ENCODE data around the gene PRIMA1. TPM values are rescaled to one million over a fixed set of nuclear protein-coding genes. Genes with fewer than 3 reads are reported as not detected.
A peak's percentile ranks its signal among the peaks of the same experiment; 100 is the strongest.

PRIMA1 gene
- total RNA-seq, 1 donor from 2014 or later = 0.08 TPM

- Mint-ChIP-seq H3K9me3 (ENCODE audit: unreplicated experiment) (no peaks in the 10 kb centered on the region), H3K27me3 (ENCODE audit: unreplicated experiment) (peaks cover 2% of the 10 kb centered on the region), H3K4me3 (ENCODE audit: unreplicated experiment) (no peak overlapping the region), H3K27ac (ENCODE audit: unreplicated experiment) (no peak overlapping the region), H3K4me1 (ENCODE audit: unreplicated experiment) (peaks cover 2% of the 10 kb centered on the region), H3K36me3 (ENCODE audit: low read depth, unreplicated experiment) (no peaks in the 10 kb centered on the region)
- no peak for TF ChIP-seq CTCF (IDR thresholded peaks at IDR 0.05; ENCODE audit: unreplicated experiment)
- no peak for DNase-seq (ENCODE audit: low spot score)
Measured at GRCh38 chr14:93737634-93738033, 50.7 kb downstream of the PRIMA1 start.

GRCh38 chr14:93736378-93737014 lies 51.8 kb downstream of the PRIMA1 start:
- peak; percentile 45 for DNase-seq (ENCODE audit: low spot score)
- H3K27ac Mint-ChIP-seq (ENCODE audit: unreplicated experiment) = no peak overlapping the region
- TF ChIP-seq CTCF (IDR thresholded peaks at IDR 0.05; ENCODE audit: unreplicated experiment) = peak; percentile 40
- peaks cover 2% of the 10 kb centered on the region for H3K4me1 Mint-ChIP-seq (ENCODE audit: unreplicated experiment)
- H3K4me3 Mint-ChIP-seq (ENCODE audit: unreplicated experiment) = no peak overlapping the region
- peaks cover 2% of the 10 kb centered on the region for H3K27me3 Mint-ChIP-seq (ENCODE audit: unreplicated experiment)
- H3K36me3 Mint-ChIP-seq (ENCODE audit: low read depth, unreplicated experiment) = no peaks in the 10 kb centered on the region
- no peaks in the 10 kb centered on the region for H3K9me3 Mint-ChIP-seq (ENCODE audit: unreplicated experiment)

GRCh38 chr14:93735206-93735605 lies 53.1 kb downstream of the PRIMA1 start:
- Mint-ChIP-seq H3K4me1 (ENCODE audit: unreplicated experiment) (peaks cover 2% of the 10 kb centered on the region), H3K27me3 (ENCODE audit: unreplicated experiment) (peaks cover 2% of the 10 kb centered on the region), H3K9me3 (ENCODE audit: unreplicated experiment) (no peaks in the 10 kb centered on the region), H3K27ac (ENCODE audit: unreplicated experiment) (no peak overlapping the region), H3K36me3 (ENCODE audit: low read depth, unreplicated experiment) (no peaks in the 10 kb centered on the region), H3K4me3 (ENCODE audit: unreplicated experiment) (no peak overlapping the region)
- no peak for DNase-seq (ENCODE audit: low spot score)
- no peak for TF ChIP-seq CTCF (IDR thresholded peaks at IDR 0.05; ENCODE audit: unreplicated experiment)

GRCh38 chr14:93734086-93734822 lies 54.0 kb downstream of the PRIMA1 start:
- DNase-seq (ENCODE audit: low spot score) = no peak
- H3K4me1 Mint-ChIP-seq (ENCODE audit: unreplicated experiment) = peaks cover 2% of the 10 kb centered on the region
- peaks cover 6% of the 10 kb centered on the region for H3K27me3 Mint-ChIP-seq (ENCODE audit: unreplicated experiment)
- no peaks in the 10 kb centered on the region for H3K36me3 Mint-ChIP-seq (ENCODE audit: low read depth, unreplicated experiment)
- H3K27ac Mint-ChIP-seq (ENCODE audit: unreplicated experiment) = no peak overlapping the region
- TF ChIP-seq CTCF (IDR thresholded peaks at IDR 0.05; ENCODE audit: unreplicated experiment) = no peak
- H3K9me3 Mint-ChIP-seq (ENCODE audit: unreplicated experiment) = no peaks in the 10 kb centered on the region
- no peak overlapping the region for H3K4me3 Mint-ChIP-seq (ENCODE audit: unreplicated experiment)

GRCh38 chr14:93733631-93734030 lies 54.7 kb downstream of the PRIMA1 start:
- peaks cover 8% of the 10 kb centered on the region for H3K27me3 Mint-ChIP-seq (ENCODE audit: unreplicated experiment)
- TF ChIP-seq CTCF (IDR thresholded peaks at IDR 0.05; ENCODE audit: unreplicated experiment) = no peak
- no peaks in the 10 kb centered on the region for H3K9me3 Mint-ChIP-seq (ENCODE audit: unreplicated experiment)
- no peak overlapping the region for H3K4me3 Mint-ChIP-seq (ENCODE audit: unreplicated experiment)
- DNase-seq (ENCODE audit: low spot score) = no peak
- no peaks in the 10 kb centered on the region for H3K36me3 Mint-ChIP-seq (ENCODE audit: low read depth, unreplicated experiment)
- peaks cover 2% of the 10 kb centered on the region for H3K4me1 Mint-ChIP-seq (ENCODE audit: unreplicated experiment)
- no peak overlapping the region for H3K27ac Mint-ChIP-seq (ENCODE audit: unreplicated experiment)
